ENCODE data around the gene PSTPIP1.

Gene PSTPIP1

GRCh38 chr15:76953913-76954312, 41.0 kb upstream of the PSTPIP1 start:
- no peak overlapping the region for H2AFZ ChIP-seq (ENCODE audit: low read depth)
- no peaks in the 10 kb centered on the region for H4K20me1 ChIP-seq (ENCODE audit: insufficient read depth)
- TF ChIP-seq CTCF (conservative IDR thresholded peaks at IDR 0.05; ENCODE audit: low read depth, low read length) = no peak
- peaks cover 16% of the 10 kb centered on the region for H3K4me1 ChIP-seq (ENCODE audit: low read depth, poor library complexity, severe bottlenecking)
- H3K9ac ChIP-seq = no peak overlapping the region
- H3K4me3 ChIP-seq (IDR thresholded peaks at IDR 0.05; ENCODE audit: insufficient read depth, low read depth, low read length) = no peak overlapping the region
- no peaks in the 10 kb centered on the region for H3K36me3 ChIP-seq (ENCODE audit: insufficient read depth)
- H3K4me2 ChIP-seq = no peak overlapping the region
- no peak overlapping the region for H3K27ac ChIP-seq
- no peaks in the 10 kb centered on the region for H3K27me3 ChIP-seq (ENCODE audit: insufficient read depth, low read depth)
- no peaks in the 10 kb centered on the region for H3K79me2 ChIP-seq (ENCODE audit: insufficient read depth, low read depth)

- no peaks in the 10 kb centered on the region for H3K27me3 ChIP-seq (ENCODE audit: insufficient read depth, low read depth)
- no peak overlapping the region for H3K4me3 ChIP-seq (IDR thresholded peaks at IDR 0.05; ENCODE audit: insufficient read depth, low read depth, low read length)
- no peaks in the 10 kb centered on the region for H3K36me3 ChIP-seq (ENCODE audit: insufficient read depth)
- H3K79me2 ChIP-seq (ENCODE audit: insufficient read depth, low read depth) = no peaks in the 10 kb centered on the region
- H3K27ac ChIP-seq = no peak overlapping the region
- no peak overlapping the region for H2AFZ ChIP-seq (ENCODE audit: low read depth)
- no peak for TF ChIP-seq CTCF (conservative IDR thresholded peaks at IDR 0.05; ENCODE audit: low read depth, low read length)
- H3K4me1 ChIP-seq (ENCODE audit: low read depth, poor library complexity, severe bottlenecking) = peaks cover 16% of the 10 kb centered on the region
- no peak overlapping the region for H3K4me2 ChIP-seq
- H4K20me1 ChIP-seq (ENCODE audit: insufficient read depth) = no peaks in the 10 kb centered on the region
- H3K9ac ChIP-seq = no peak overlapping the region
Measured at GRCh38 chr15:76954744-76955143, 40.2 kb upstream of the PSTPIP1 start.

GRCh38 chr15:76961268-76962011, 33.5 kb upstream of the PSTPIP1 start:
- Histone ChIP-seq H3K4me1 (ENCODE audit: low read depth, poor library complexity, severe bottlenecking) (no peaks in the 10 kb centered on the region), H2AFZ (ENCODE audit: low read depth) (no peak overlapping the region), H3K36me3 (ENCODE audit: insufficient read depth) (no peaks in the 10 kb centered on the region), H4K20me1 (ENCODE audit: insufficient read depth) (no peaks in the 10 kb centered on the region), H3K27ac (no peak overlapping the region), H3K79me2 (ENCODE audit: insufficient read depth, low read depth) (no peaks in the 10 kb centered on the region), H3K4me3 (IDR thresholded peaks at IDR 0.05; ENCODE audit: insufficient read depth, low read depth, low read length) (no peak overlapping the region), H3K27me3 (ENCODE audit: insufficient read depth, low read depth) (no peaks in the 10 kb centered on the region), H3K4me2 (no peak overlapping the region), H3K9ac (no peak overlapping the region)
- TF ChIP-seq CTCF (conservative IDR thresholded peaks at IDR 0.05; ENCODE audit: low read depth, low read length) = no peak

GRCh38 chr15:76962337-76963013, 32.5 kb upstream of the PSTPIP1 start:
- Histone ChIP-seq H3K27me3 (ENCODE audit: insufficient read depth, low read depth) (no peaks in the 10 kb centered on the region), H3K4me1 (ENCODE audit: low read depth, poor library complexity, severe bottlenecking) (no peaks in the 10 kb centered on the region), H3K9ac (no peak overlapping the region), H3K27ac (no peak overlapping the region), H4K20me1 (ENCODE audit: insufficient read depth) (no peaks in the 10 kb centered on the region), H2AFZ (ENCODE audit: low read depth) (no peak overlapping the region), H3K36me3 (ENCODE audit: insufficient read depth) (no peaks in the 10 kb centered on the region), H3K4me3 (IDR thresholded peaks at IDR 0.05; ENCODE audit: insufficient read depth, low read depth, low read length) (no peak overlapping the region), H3K4me2 (no peak overlapping the region), H3K79me2 (ENCODE audit: insufficient read depth, low read depth) (no peaks in the 10 kb centered on the region)
- no peak for TF ChIP-seq CTCF (conservative IDR thresholded peaks at IDR 0.05; ENCODE audit: low read depth, low read length)
